ENCODE data around the gene CSRP1. TPM values are rescaled to one million over a fixed set of nuclear protein-coding genes. Genes with fewer than 3 reads are reported as not detected.

The CSRP1 gene
- total and polyA plus RNA-seq, 2 of the 13 experiments (the other 11 are each of a cell fraction or from before 2014, with no cell fraction given): 17.7 to 68.9 TPM

- Histone ChIP-seq H4K20me1 (ENCODE audit: insufficient read depth, low read length) (no peaks in the 10 kb centered on the region), H3K4me2 (ENCODE audit: low read depth, low read length) (no peak overlapping the region), H3K9ac (ENCODE audit: insufficient read depth, low read depth, low read length) (no peak overlapping the region), H3K4me1 (ENCODE audit: insufficient read depth, low read length) (peaks cover 18% of the 10 kb centered on the region), H3K27ac (ENCODE audit: extremely low read length, insufficient read depth, low read length) (no peak overlapping the region), H3K9me3 (ENCODE audit: low read length) (no peaks in the 10 kb centered on the region), H3K4me3 (replicated peaks in 1 of 3; ENCODE audit: insufficient read depth in 1 of 3, low read depth in 2 of 3, low read length in 3 of 3) (no peak overlapping the region), H3K27me3 (ENCODE audit: control insufficient read depth in 1 of 2, insufficient read depth in 2 of 2, low read length in 2 of 2) (peaks cover 4 to 45% of the 10 kb centered on the region in 2 experiments; a peak in 3 of 5 replicates), H2AFZ (ENCODE audit: low read length) (no peak overlapping the region), H3K79me2 (ENCODE audit: insufficient read depth, low read length) (no peaks in the 10 kb centered on the region), H3K36me3 (replicated peaks in 1 of 2; ENCODE audit: control insufficient read depth in 1 of 2, insufficient read depth in 2 of 2, low read length in 2 of 2) (no peaks in the 10 kb centered on the region)
- 8% methylated on average over 6 of the region's 6 CpGs for WGBS (ENCODE audit: low lambda C conversion rate)
- DNase-seq (ENCODE audit: low spot score) (no peak), ATAC-seq (no peak), FAIRE-seq (no peak)
- CTCF ChIA-PET (ENCODE audit: low intra/inter-chr PET ratio, low total read pairs): no interaction called here
- TF ChIP-seq ZNF276 (CRISPR knock-in tag; IDR thresholded peaks at IDR 0.05; ENCODE audit: low read depth) (no peak), KAT2B (IDR thresholded peaks at IDR 0.05; ENCODE audit: borderline replicate concordance, low read depth, low read length) (no peak), SIX1 (CRISPR knock-in tag; IDR thresholded peaks at IDR 0.05; ENCODE audit: borderline replicate concordance) (no peak), MEIS2 (CRISPR knock-in tag; IDR thresholded peaks at IDR 0.05) (no peak), BHLHE40 (IDR thresholded peaks at IDR 0.05; ENCODE audit: low read length) (no peak)
- intact Hi-C loops (cut with micrococcal nuclease; ENCODE audit: unreplicated experiment) (no loop called here), in situ Hi-C loops (cut with HindIII; ENCODE audit: extremely low pct_ligation_motif_present, low pct_unique_long_range_greater_than_20kb) (loop anchor here (5.0 kb wide), 1 partner anchor 35 kb away; no protein-coding TSS in a partner anchor)
- POLR2A ChIA-PET: no interaction called here
- no TSS peak for BruUV-seq (replicated peaks)
These were observed 30.1 kb downstream of the CSRP1 start for GRCh38 chr1:201476670-201477344.
